ENCODE measurements around the gene TULP3.

TULP3 gene, protein sequence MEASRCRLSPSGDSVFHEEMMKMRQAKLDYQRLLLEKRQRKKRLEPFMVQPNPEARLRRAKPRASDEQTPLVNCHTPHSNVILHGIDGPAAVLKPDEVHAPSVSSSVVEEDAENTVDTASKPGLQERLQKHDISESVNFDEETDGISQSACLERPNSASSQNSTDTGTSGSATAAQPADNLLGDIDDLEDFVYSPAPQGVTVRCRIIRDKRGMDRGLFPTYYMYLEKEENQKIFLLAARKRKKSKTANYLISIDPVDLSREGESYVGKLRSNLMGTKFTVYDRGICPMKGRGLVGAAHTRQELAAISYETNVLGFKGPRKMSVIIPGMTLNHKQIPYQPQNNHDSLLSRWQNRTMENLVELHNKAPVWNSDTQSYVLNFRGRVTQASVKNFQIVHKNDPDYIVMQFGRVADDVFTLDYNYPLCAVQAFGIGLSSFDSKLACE

DNA sequence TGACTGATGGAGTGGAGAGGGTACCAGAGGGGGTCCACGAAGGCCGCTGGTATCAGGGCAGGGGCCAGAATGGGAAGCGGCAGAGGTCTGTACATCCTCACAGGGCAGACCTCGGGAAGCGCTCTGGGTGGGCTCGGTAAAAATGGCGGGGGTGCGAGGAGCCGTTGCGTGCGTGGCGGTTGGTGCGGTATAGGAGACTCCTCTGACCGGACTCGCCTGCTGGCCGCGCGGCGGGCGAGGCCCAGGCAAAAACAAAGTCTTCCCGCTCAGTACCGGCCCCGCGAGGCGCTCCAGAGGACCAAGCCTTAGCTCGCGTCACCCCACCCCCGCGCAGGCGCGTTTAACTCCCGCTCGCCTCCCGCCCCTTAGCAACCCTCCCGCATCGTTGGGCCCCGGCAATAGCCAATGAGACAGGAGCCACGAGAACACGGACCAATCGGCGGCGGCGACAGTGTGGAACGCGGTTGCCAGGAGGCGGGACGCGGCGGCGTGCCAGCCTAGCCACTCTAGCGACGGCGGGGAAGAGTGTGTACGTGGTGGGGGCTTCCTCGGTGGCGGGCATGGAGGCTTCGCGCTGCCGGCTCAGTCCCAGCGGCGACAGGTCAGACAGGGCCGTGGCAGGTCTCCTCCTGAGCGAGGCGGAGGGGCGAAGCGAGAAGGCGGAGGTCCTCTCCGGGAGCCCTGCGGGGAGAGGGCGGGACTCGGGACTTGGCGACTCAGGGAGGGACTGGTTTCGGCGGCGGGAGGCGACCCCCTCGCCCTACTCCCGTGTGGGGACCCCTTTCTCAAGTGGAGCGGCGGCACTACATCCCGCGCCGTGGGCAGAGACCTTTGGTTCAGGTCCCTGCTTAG is at the start of gene TULP3:
TSS of gene TULP3 (plus strand) at position 504 of the 852 bp plus-strand sequence. CDS start at position 561, 57 bp downstream.
- peaks cover 33% of the 10 kb centered on the region for H3K36me3 ChIP-seq (ENCODE audit: low read depth)
- H3K27ac ChIP-seq (ENCODE audit: poor library complexity, severe bottlenecking), result peak within 1 kb of the TSS; percentile 60
- no peaks in the 10 kb centered on the region for H3K27me3 ChIP-seq (ENCODE audit: insufficient read depth, poor library complexity, severe bottlenecking)
- TF ChIP-seq, protein P1, sequence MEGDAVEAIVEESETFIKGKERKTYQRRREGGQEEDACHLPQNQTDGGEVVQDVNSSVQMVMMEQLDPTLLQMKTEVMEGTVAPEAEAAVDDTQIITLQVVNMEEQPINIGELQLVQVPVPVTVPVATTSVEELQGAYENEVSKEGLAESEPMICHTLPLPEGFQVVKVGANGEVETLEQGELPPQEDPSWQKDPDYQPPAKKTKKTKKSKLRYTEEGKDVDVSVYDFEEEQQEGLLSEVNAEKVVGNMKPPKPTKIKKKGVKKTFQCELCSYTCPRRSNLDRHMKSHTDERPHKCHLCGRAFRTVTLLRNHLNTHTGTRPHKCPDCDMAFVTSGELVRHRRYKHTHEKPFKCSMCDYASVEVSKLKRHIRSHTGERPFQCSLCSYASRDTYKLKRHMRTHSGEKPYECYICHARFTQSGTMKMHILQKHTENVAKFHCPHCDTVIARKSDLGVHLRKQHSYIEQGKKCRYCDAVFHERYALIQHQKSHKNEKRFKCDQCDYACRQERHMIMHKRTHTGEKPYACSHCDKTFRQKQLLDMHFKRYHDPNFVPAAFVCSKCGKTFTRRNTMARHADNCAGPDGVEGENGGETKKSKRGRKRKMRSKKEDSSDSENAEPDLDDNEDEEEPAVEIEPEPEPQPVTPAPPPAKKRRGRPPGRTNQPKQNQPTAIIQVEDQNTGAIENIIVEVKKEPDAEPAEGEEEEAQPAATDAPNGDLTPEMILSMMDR (IDR thresholded peaks at IDR 0.05; ENCODE audit: poor library complexity, severe bottlenecking), result no peak
- peaks cover 7% of the 10 kb centered on the region for H3K4me1 ChIP-seq (ENCODE audit: insufficient read depth, poor library complexity, severe bottlenecking)
- peak; percentile 94 for ATAC-seq (ENCODE audit: low read depth)
- H3K9me3 ChIP-seq (ENCODE audit: severe bottlenecking), result no peaks in the 10 kb centered on the region
- peak; percentile 100 for DNase-seq (ENCODE audit: low spot score)
- peak within 1 kb of the TSS; percentile 64 for H3K4me3 ChIP-seq (ENCODE audit: severe bottlenecking)

DNA sequence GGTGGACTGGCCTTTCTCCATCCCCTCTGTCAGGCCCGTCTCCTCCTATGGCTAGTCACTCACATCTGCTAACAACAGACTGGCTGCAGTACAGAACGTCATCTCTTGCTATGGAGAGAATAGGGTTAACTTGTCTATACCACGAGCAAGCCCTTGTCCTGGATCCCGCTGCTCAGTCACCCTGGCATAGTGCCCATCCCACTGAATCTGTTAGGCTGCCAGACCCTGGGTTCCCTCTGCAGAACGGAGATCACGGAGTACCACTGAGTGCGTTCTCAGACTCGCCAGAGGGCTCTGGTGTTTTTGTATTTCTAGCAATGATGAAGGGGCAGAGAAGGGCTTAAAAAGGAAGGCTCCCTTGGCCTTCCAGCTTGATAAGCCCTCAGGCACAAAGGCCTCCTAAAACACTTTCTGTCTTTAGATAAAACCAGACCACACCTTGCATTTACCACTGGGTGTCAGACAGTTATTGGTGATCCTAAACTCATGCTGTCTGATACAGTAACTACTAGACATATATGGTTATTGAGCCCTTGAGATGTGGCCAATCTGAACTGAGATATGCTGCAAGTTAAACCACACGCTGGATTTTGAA is 49.5 kb upstream of the TULP3 start:
- Histone ChIP-seq H3K27me3 (ENCODE audit: insufficient read depth, poor library complexity, severe bottlenecking) (no peaks in the 10 kb centered on the region), H3K36me3 (ENCODE audit: low read depth) (no peaks in the 10 kb centered on the region), H3K4me1 (ENCODE audit: insufficient read depth, poor library complexity, severe bottlenecking) (no peaks in the 10 kb centered on the region), H3K27ac (ENCODE audit: poor library complexity, severe bottlenecking) (no peak overlapping the region), H3K4me3 (ENCODE audit: severe bottlenecking) (no peak overlapping the region), H3K9me3 (ENCODE audit: severe bottlenecking) (no peaks in the 10 kb centered on the region)
- ATAC-seq (ENCODE audit: low read depth), result no peak
- TF ChIP-seq, protein P1 (IDR thresholded peaks at IDR 0.05; ENCODE audit: poor library complexity, severe bottlenecking), result no peak
- DNase-seq (ENCODE audit: low spot score), result no peak

DNA sequence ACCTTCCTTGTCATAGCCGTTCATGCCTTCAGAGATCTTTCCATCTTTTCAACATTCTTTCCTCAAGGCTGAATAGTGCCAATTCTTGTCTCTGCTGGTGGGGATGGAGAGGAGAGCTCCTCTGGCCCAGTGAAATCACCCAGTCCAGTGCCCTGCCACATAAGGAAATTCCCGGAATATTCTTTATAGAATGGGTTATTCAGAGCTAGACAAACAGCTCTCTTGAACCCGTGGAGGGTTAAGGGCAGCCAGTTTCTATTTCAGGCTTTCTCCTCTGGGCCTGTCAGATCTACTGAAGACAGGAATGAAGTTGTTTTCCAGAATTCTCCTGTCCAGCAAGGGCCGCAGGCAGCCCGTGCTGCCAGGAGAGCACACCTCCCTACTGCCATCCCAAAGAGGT is 47.7 kb upstream of the TULP3 start:
- Histone ChIP-seq H3K27me3 (ENCODE audit: insufficient read depth, poor library complexity, severe bottlenecking) (no peaks in the 10 kb centered on the region), H3K4me3 (ENCODE audit: severe bottlenecking) (no peak overlapping the region), H3K27ac (ENCODE audit: poor library complexity, severe bottlenecking) (no peak overlapping the region), H3K36me3 (ENCODE audit: low read depth) (no peaks in the 10 kb centered on the region), H3K9me3 (ENCODE audit: severe bottlenecking) (no peaks in the 10 kb centered on the region), H3K4me1 (ENCODE audit: insufficient read depth, poor library complexity, severe bottlenecking) (no peaks in the 10 kb centered on the region)
- DNase-seq (ENCODE audit: low spot score), result no peak
- no peak for ATAC-seq (ENCODE audit: low read depth)
- TF ChIP-seq, protein P1 (IDR thresholded peaks at IDR 0.05; ENCODE audit: poor library complexity, severe bottlenecking), result no peak

DNA sequence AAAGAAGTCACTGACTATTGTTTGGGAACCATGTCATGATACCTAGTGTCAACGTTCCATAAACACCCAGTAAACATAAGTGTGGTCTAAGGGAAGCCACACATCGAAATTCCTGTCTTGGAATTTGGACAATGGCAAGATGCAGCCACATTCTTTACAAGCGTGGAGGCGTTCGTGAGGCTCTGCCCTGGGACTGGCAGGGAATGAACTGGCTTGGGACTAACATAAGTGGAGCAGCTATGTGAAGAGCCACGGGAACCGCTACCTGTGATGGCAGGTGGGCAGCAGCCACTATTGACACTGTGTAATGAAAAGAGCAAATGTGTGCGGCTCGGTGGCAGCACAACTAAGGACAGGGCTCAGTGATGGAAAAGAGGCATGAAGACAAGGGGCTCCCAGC is 45.9 kb upstream of the TULP3 start:
- no peak for ATAC-seq (ENCODE audit: low read depth)

More for the DNA sequence above, 45.9 kb upstream of the TULP3 start:
- TF ChIP-seq, protein P1 (IDR thresholded peaks at IDR 0.05; ENCODE audit: poor library complexity, severe bottlenecking), result no peak
- no peak overlapping the region for H3K4me3 ChIP-seq (ENCODE audit: severe bottlenecking)
- no peak overlapping the region for H3K27ac ChIP-seq (ENCODE audit: poor library complexity, severe bottlenecking)
- no peaks in the 10 kb centered on the region for H3K9me3 ChIP-seq (ENCODE audit: severe bottlenecking)
- no peaks in the 10 kb centered on the region for H3K4me1 ChIP-seq (ENCODE audit: insufficient read depth, poor library complexity, severe bottlenecking)
- DNase-seq (ENCODE audit: low spot score), result no peak
- no peaks in the 10 kb centered on the region for H3K36me3 ChIP-seq (ENCODE audit: low read depth)
- H3K27me3 ChIP-seq (ENCODE audit: insufficient read depth, poor library complexity, severe bottlenecking), result no peaks in the 10 kb centered on the region

Data from RWPE2 (cell line).